ENCODE measurements around the gene TLK1. TPM values are rescaled to one million over a fixed set of nuclear protein-coding genes. Genes with fewer than 3 reads are reported as not detected.

The TLK1 gene
- total RNA-seq, 1 donor from 2014 or later, result 50.2 TPM

DNA sequence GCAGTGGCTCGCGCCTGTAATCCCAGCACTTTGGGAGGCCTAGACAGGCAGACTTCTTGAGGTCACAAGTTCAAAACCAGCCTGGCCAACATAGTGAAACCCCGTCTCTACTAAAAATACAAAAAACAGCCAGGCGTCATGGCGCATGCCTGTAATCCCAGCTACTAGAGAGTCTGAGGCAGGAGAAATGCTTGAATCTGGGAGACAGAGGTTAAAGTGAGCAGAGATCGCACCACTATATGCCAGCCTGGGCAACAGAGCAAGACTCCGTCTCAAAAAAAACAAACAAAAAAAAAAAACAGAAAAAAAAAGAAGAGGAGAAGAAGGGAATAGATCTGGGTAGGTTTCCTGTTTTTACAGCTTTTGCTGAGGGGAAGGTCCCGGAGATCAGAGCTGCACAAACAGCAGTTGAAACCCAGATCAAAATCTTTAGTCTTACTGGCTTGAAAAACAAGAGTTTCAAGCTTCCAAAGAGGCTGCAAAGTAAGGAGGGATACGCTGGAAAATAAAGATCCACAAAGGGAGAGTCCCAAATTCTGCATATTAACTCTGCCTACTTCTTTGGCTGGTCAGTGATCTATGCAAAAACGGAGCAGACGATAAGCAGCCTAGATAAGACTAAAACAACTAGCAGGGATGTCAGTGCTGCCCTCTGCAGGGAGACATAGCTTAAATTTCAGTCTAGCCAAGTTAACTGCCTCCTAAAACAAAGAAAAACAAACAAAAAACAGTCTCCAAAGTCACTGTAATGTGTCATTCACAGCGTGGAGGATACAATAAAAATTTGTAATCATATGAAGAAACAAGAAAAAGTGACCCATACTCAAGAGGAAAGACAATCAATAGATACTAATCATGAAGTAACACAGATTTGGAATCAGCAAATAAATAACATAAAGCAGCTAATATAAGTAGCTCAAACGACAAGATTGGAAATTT, 74.1 kb downstream of the TLK1 start:
- Histone ChIP-seq H3K36me3 (ENCODE audit: insufficient read depth, low read length) (no peaks in the 10 kb centered on the region), H3K9me3 (ENCODE audit: insufficient read depth, low read depth, low read length) (no peaks in the 10 kb centered on the region), H3K4me2 (ENCODE audit: low read length) (peak overlapping the region; percentile 59), H3K27me3 (ENCODE audit: insufficient read depth, low read length) (no peaks in the 10 kb centered on the region), H3K4me1 (ENCODE audit: insufficient read depth, low read length) (peaks cover 3% of the 10 kb centered on the region), H2AFZ (ENCODE audit: low read depth, low read length) (no peak overlapping the region), H3K79me2 (ENCODE audit: insufficient read depth, low read length) (peaks cover 78% of the 10 kb centered on the region), H3K9ac (ENCODE audit: low read length) (no peak overlapping the region), H4K20me1 (ENCODE audit: insufficient read depth, low read length) (peaks cover 44% of the 10 kb centered on the region), H3K27ac (ENCODE audit: low read depth, low read length) (no peak overlapping the region), H3K4me3 (ENCODE audit: insufficient read depth, low read depth, low read length) (peak overlapping the region; percentile 16)
- Mint-ChIP-seq H3K4me3 (ENCODE audit: unreplicated experiment) (no peak overlapping the region), H3K36me3 (ENCODE audit: low read depth, unreplicated experiment) (peaks cover 11% of the 10 kb centered on the region), H3K4me1 (ENCODE audit: low read depth, unreplicated experiment) (peaks cover 10% of the 10 kb centered on the region), H3K27me3 (ENCODE audit: low read depth, unreplicated experiment) (no peaks in the 10 kb centered on the region), H3K27ac (ENCODE audit: unreplicated experiment) (no peak overlapping the region), H3K9me3 (ENCODE audit: unreplicated experiment) (no peaks in the 10 kb centered on the region)
- DNase-seq (ENCODE audit: low read depth) (peak; percentile 39), FAIRE-seq (peak; percentile 20)
- TF ChIP-seq, protein P1, sequence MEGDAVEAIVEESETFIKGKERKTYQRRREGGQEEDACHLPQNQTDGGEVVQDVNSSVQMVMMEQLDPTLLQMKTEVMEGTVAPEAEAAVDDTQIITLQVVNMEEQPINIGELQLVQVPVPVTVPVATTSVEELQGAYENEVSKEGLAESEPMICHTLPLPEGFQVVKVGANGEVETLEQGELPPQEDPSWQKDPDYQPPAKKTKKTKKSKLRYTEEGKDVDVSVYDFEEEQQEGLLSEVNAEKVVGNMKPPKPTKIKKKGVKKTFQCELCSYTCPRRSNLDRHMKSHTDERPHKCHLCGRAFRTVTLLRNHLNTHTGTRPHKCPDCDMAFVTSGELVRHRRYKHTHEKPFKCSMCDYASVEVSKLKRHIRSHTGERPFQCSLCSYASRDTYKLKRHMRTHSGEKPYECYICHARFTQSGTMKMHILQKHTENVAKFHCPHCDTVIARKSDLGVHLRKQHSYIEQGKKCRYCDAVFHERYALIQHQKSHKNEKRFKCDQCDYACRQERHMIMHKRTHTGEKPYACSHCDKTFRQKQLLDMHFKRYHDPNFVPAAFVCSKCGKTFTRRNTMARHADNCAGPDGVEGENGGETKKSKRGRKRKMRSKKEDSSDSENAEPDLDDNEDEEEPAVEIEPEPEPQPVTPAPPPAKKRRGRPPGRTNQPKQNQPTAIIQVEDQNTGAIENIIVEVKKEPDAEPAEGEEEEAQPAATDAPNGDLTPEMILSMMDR (IDR thresholded peaks at IDR 0.05; ENCODE audit: insufficient read depth, low read depth, low read length), result peak; percentile 65
- TF ChIP-seq EZH2 (IDR thresholded peaks at IDR 0.05; ENCODE audit: insufficient read depth, low read length), result no peak

GRCh38 chr2:171084128-171084527, 76.6 kb downstream of the TLK1 start:
- Mint-ChIP-seq H3K9me3 (ENCODE audit: unreplicated experiment) (no peaks in the 10 kb centered on the region), H3K27me3 (ENCODE audit: low read depth, unreplicated experiment) (no peaks in the 10 kb centered on the region), H3K4me3 (ENCODE audit: unreplicated experiment) (no peak overlapping the region), H3K36me3 (ENCODE audit: low read depth, unreplicated experiment) (peaks cover 8% of the 10 kb centered on the region), H3K27ac (ENCODE audit: unreplicated experiment) (no peak overlapping the region), H3K4me1 (ENCODE audit: low read depth, unreplicated experiment) (peaks cover 10% of the 10 kb centered on the region)
- peaks cover 5% of the 10 kb centered on the region for H3K36me3 ChIP-seq (ENCODE audit: insufficient read depth, low read length)
- TF ChIP-seq, protein P1 (IDR thresholded peaks at IDR 0.05; ENCODE audit: insufficient read depth, low read depth, low read length), result no peak
- TF ChIP-seq EZH2 (IDR thresholded peaks at IDR 0.05; ENCODE audit: insufficient read depth, low read length), result no peak
- H4K20me1 ChIP-seq (ENCODE audit: insufficient read depth, low read length), result peaks cover 45% of the 10 kb centered on the region
- no peak overlapping the region for H3K9ac ChIP-seq (ENCODE audit: low read length)
- H3K9me3 ChIP-seq (ENCODE audit: insufficient read depth, low read depth, low read length), result no peaks in the 10 kb centered on the region
- no peak overlapping the region for H2AFZ ChIP-seq (ENCODE audit: low read depth, low read length)
- FAIRE-seq, result no peak
- peaks cover 62% of the 10 kb centered on the region for H3K79me2 ChIP-seq (ENCODE audit: insufficient read depth, low read length)
- H3K4me2 ChIP-seq (ENCODE audit: low read length), result no peak overlapping the region
- no peak overlapping the region for H3K27ac ChIP-seq (ENCODE audit: low read depth, low read length)
- peaks cover 3% of the 10 kb centered on the region for H3K4me1 ChIP-seq (ENCODE audit: insufficient read depth, low read length)
- DNase-seq (ENCODE audit: low read depth), result no peak
- no peaks in the 10 kb centered on the region for H3K27me3 ChIP-seq (ENCODE audit: insufficient read depth, low read length)
- H3K4me3 ChIP-seq (ENCODE audit: insufficient read depth, low read depth, low read length), result no peak overlapping the region

DNA sequence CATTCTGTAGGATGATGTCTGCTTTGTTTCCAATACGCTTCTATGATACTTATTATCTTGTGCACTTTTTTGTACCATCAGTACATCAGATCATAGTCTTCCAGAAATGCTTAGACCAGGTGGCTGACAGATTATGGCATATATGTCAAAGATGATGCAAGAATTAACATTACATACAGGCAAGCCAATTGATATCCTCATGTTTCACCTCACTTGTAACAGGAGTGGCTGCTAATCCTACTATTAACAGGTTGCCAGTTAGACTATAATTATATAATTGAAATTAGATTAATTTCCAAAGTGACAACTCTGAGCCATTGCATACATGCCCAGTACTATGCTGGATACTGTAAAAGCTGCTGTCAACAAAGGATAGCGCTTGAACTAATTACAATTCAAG, 77.2 kb downstream of the TLK1 start:
- Mint-ChIP-seq H3K27me3 (ENCODE audit: low read depth, unreplicated experiment) (no peaks in the 10 kb centered on the region), H3K9me3 (ENCODE audit: unreplicated experiment) (no peaks in the 10 kb centered on the region), H3K36me3 (ENCODE audit: low read depth, unreplicated experiment) (peaks cover 7% of the 10 kb centered on the region), H3K4me1 (ENCODE audit: low read depth, unreplicated experiment) (peaks cover 10% of the 10 kb centered on the region), H3K27ac (ENCODE audit: unreplicated experiment) (no peak overlapping the region), H3K4me3 (ENCODE audit: unreplicated experiment) (no peak overlapping the region)
- Histone ChIP-seq H4K20me1 (ENCODE audit: insufficient read depth, low read length) (peaks cover 44% of the 10 kb centered on the region), H3K4me2 (ENCODE audit: low read length) (no peak overlapping the region), H3K4me1 (ENCODE audit: insufficient read depth, low read length) (peaks cover 3% of the 10 kb centered on the region), H3K36me3 (ENCODE audit: insufficient read depth, low read length) (peaks cover 6% of the 10 kb centered on the region), H2AFZ (ENCODE audit: low read depth, low read length) (no peak overlapping the region), H3K79me2 (ENCODE audit: insufficient read depth, low read length) (peaks cover 59% of the 10 kb centered on the region), H3K27ac (ENCODE audit: low read depth, low read length) (no peak overlapping the region), H3K9me3 (ENCODE audit: insufficient read depth, low read depth, low read length) (no peaks in the 10 kb centered on the region), H3K9ac (ENCODE audit: low read length) (no peak overlapping the region), H3K27me3 (ENCODE audit: insufficient read depth, low read length) (no peaks in the 10 kb centered on the region), H3K4me3 (ENCODE audit: insufficient read depth, low read depth, low read length) (no peak overlapping the region)
- TF ChIP-seq EZH2 (IDR thresholded peaks at IDR 0.05; ENCODE audit: insufficient read depth, low read length), result no peak
- TF ChIP-seq, protein P1 (IDR thresholded peaks at IDR 0.05; ENCODE audit: insufficient read depth, low read depth, low read length), result no peak
- no peak for DNase-seq (ENCODE audit: low read depth)
- FAIRE-seq, result no peak

Data from astrocyte (in vitro differentiated cells and primary cell).